ENCODE results near the gene SLC25A23. TPM values are rescaled to one million over a fixed set of nuclear protein-coding genes. Genes with fewer than 3 reads are reported as not detected.

The SLC25A23 gene
- total RNA-seq, 1 experiment from 2014 or later, result 89.5 TPM

DNA sequence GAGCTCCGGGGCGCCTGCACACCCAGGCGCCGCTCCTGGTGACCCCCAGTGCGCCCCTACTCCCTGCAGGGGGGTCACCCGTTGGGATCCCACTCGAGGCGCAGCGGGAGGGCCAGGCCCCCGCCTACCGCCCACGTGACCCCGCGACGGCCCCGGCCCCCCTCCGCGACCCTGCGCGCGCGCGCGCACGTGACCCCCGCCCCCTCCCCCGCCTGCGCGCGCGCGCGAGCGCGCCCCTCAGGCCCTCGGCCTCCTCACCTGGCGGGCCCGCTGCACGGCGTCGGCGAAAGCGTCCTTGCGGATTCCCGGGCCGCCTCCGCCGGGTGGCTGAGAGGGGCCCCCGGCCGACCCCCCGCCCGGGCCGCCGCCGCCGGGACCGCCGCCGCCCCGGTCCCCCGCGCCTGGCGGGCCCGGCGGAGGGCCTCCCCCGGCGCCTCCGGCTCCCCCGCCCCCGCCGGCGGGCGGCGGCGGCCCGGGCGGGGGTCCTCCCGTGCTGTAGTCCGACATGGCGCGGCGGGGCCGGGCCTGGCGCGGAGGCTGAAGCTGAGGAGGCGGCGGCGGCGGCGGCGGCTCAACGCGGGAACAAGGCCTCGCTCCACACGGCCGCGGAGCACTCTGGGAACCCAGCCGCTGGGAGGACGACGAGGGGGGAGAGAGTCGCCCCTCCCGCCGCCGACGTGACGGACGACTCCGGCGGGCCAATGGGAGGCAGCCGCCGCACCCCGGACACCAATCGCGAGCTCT is 35.2 kb downstream of the SLC25A23 start, which contains the start of gene KHSRP:
TSS of gene KHSRP (minus strand) at position 617 of the 744 bp plus-strand sequence. CDS start at position 507, 110 bp downstream.
- Histone ChIP-seq H3K79me2 (ENCODE audit: insufficient read depth, low read length) (peaks cover 48% of the 10 kb centered on the region), H4K20me1 (ENCODE audit: insufficient read depth) (peaks cover 39% of the 10 kb centered on the region; the same call in 1 of the 2 replicates), H3K9me3 (ENCODE audit: control insufficient read depth in 1 of 2, insufficient read depth in 1 of 2, low read depth in 1 of 2, low read length in 2 of 2) (no peaks in the 10 kb centered on the region), H3K9me2 (ENCODE audit: insufficient read depth) (no peaks in the 10 kb centered on the region), H3K27me3 (ENCODE audit: insufficient read depth, low read length) (no peaks in the 10 kb centered on the region), H3K4me1 (ENCODE audit: control insufficient read depth in 1 of 2, insufficient read depth in 2 of 2, low read length in 2 of 2) (peaks cover 8 to 26% of the 10 kb centered on the region in 2 experiments; a peak in 3 of 4 replicates), H3K4me3 (replicated peaks in 1 of 2; ENCODE audit: low read depth in 1 of 2, low read length in 2 of 2) (peak within 1 kb of the TSS; percentile 98 to 99), H3K4me2 (ENCODE audit: low read length) (peak within 1 kb of the TSS; percentile 98), H3K36me3 (ENCODE audit: control insufficient read depth in 1 of 2, insufficient read depth in 2 of 2, low read length in 2 of 2) (peaks cover 25 to 34% of the 10 kb centered on the region in 2 experiments; a peak in 3 of 4 replicates), H3K9ac (ENCODE audit: low read length) (peak within 1 kb of the TSS; percentile 96), H3K27ac (ENCODE audit: low read depth, low read length) (peak within 1 kb of the TSS; percentile 85), H2AFZ (ENCODE audit: low read depth, low read length, poor library complexity, severe bottlenecking) (no peak within 1 kb of the TSS)
- BruUV-seq (replicated peaks), result no TSS peak
- ChIA-PET POLR2A (interaction anchor here (1.0 to 1.6 kb wide), 3 partner anchors 14 to 106 kb away, joined by 4 to 8 read pairs (median 7); partner anchors contain the start of genes ALKBH7 and TNFSF9), CTCF (interaction anchor here (0.9 to 1.3 kb wide), 3 partner anchors 14 to 206 kb away, joined by 3 to 4 read pairs (median 4); partner anchors contain the start of gene SLC25A23), RAD21 (ENCODE audit: low non-redundant PET in 1 of 2, low total read pairs in 2 of 2, uncharacterized antibody in 2 of 2, unreplicated experiment in 2 of 2) (interaction anchor here in 1 of 2 experiments (1.1 kb wide), 1 partner anchor 31 kb away, joined by 3 read pairs; the partner anchor contains the start of gene GTF2F1)
- DNase-seq (ENCODE audit: low read depth, low spot score), result no peak
- TF ChIP-seq ZFX (IDR thresholded peaks at IDR 0.05) (peak; percentile 85), EZH2phosphoT487 (IDR thresholded peaks at IDR 0.05; ENCODE audit: borderline replicate concordance) (no peak), POLR2AphosphoS5 (IDR thresholded peaks at IDR 0.05; ENCODE audit: low read depth, low read length) (peak; percentile 81)
- no peak for ATAC-seq
- intact Hi-C loops (cut with micrococcal nuclease), result no loop called here

DNA sequence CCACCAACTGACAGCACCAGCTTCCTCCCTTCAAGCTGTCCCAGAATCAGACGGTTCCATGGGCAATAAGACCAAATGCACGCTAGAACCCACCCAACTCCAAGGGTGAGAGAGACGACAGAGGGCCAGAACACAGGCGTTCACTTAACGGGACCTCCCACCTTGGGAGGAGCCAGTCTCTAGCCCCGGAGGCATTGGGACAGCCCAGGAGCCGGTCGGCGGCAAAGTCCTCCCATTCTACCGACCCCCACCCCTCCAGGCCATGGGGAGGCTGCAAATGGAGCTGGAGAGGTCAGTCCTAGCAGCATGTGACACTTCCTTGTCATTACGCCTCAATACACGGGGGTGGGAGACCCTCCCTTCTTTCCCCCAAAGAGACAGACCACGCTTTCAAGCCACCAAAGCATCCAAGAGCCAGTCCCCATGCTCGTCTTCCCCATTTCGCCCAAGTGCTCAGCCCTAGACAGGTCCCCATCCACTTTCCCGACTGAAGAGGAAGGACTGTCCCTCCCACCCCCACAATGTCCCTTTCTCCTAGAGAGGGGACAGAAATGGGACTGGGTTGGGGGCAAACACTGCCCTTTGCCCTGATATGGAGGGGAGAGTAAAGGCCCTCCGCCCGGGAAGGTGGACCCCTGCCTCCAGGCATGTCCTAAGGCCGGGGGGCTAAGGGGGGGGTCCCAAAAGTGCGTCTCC is 35.9 kb downstream of the SLC25A23 start:
- Histone ChIP-seq H3K9ac (ENCODE audit: low read length) (peak overlapping the region; percentile 96), H3K4me2 (ENCODE audit: low read length) (peak overlapping the region; percentile 98), H4K20me1 (ENCODE audit: insufficient read depth) (peaks cover 39% of the 10 kb centered on the region; the same call in 1 of the 2 replicates), H3K27me3 (ENCODE audit: insufficient read depth, low read length) (no peaks in the 10 kb centered on the region), H3K79me2 (ENCODE audit: insufficient read depth, low read length) (peaks cover 55% of the 10 kb centered on the region), H2AFZ (ENCODE audit: low read depth, low read length, poor library complexity, severe bottlenecking) (no peak overlapping the region), H3K9me2 (ENCODE audit: insufficient read depth) (no peaks in the 10 kb centered on the region), H3K9me3 (ENCODE audit: control insufficient read depth in 1 of 2, insufficient read depth in 1 of 2, low read depth in 1 of 2, low read length in 2 of 2) (no peaks in the 10 kb centered on the region), H3K36me3 (ENCODE audit: control insufficient read depth in 1 of 2, insufficient read depth in 2 of 2, low read length in 2 of 2) (peaks cover 32 to 41% of the 10 kb centered on the region in 2 experiments; a peak in 3 of 4 replicates), H3K27ac (ENCODE audit: low read depth, low read length) (peak overlapping the region; percentile 85), H3K4me1 (ENCODE audit: control insufficient read depth in 1 of 2, insufficient read depth in 2 of 2, low read length in 2 of 2) (peaks cover 6 to 23% of the 10 kb centered on the region in 2 experiments; a peak in 3 of 4 replicates), H3K4me3 (replicated peaks in 1 of 2; ENCODE audit: low read depth in 1 of 2, low read length in 2 of 2) (peak overlapping the region; percentile 98 to 99)
- BruUV-seq (replicated peaks), result TSS peak; percentile 47
- intact Hi-C loops (cut with micrococcal nuclease), result no loop called here
- POLR2A ChIA-PET, result no interaction called here
- ATAC-seq (0 out of 2 replicates have a peak, but pooled peaks have one; percentile 9), DNase-seq (ENCODE audit: low read depth, low spot score) (no peak)
- RAD21 ChIA-PET (ENCODE audit: low non-redundant PET in 1 of 2, low total read pairs in 2 of 2, uncharacterized antibody in 2 of 2, unreplicated experiment in 2 of 2), result no interaction called here
- CTCF ChIA-PET, result no interaction called here
- TF ChIP-seq ZNF274 (IDR thresholded peaks at IDR 0.05; ENCODE audit: low read depth, low read length) (no peak), TCF7L2 (IDR thresholded peaks at IDR 0.05; ENCODE audit: borderline replicate concordance, extremely low read depth, insufficient read depth, insufficient read length) (no peak), SRF (IDR thresholded peaks at IDR 0.05; ENCODE audit: low read depth) (no peak), SP1 (IDR thresholded peaks at IDR 0.05; ENCODE audit: low read depth) (no peak), ELF1 (IDR thresholded peaks at IDR 0.05; ENCODE audit: borderline replicate concordance, low read depth) (no peak)
- TF ChIP-seq, protein P1, sequence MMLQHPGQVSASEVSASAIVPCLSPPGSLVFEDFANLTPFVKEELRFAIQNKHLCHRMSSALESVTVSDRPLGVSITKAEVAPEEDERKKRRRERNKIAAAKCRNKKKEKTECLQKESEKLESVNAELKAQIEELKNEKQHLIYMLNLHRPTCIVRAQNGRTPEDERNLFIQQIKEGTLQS (IDR thresholded peaks at IDR 0.05), result no peak

Measured in HCT116 (cell line).